ENCODE results near the gene GCN1. TPM values are rescaled to one million over a fixed set of nuclear protein-coding genes. Genes with fewer than 3 reads are reported as not detected.

Gene GCN1
- total RNA-seq, 1 donor from 2014 or later: 36.0 TPM

- DNase-seq: no peak
- H3K27ac ChIP-seq (replicated peaks): peak overlapping the region; percentile 29
- TF ChIP-seq CTCF (IDR thresholded peaks at IDR 0.05; ENCODE audit: borderline replicate concordance): no peak
- no peaks in the 10 kb centered on the region for H3K27me3 ChIP-seq (ENCODE audit: low read depth)
- H3K4me3 ChIP-seq: no peak overlapping the region
- H3K4me1 ChIP-seq: peaks cover 31% of the 10 kb centered on the region
- H3K36me3 ChIP-seq: peaks cover 54% of the 10 kb centered on the region
- no peaks in the 10 kb centered on the region for H3K9me3 ChIP-seq (replicated peaks)
- intact Hi-C loops (cut with micrococcal nuclease): no loop called here
These were observed 68.5 kb downstream of the GCN1 start for GRCh38 chr12:120125792-120126634.

- H3K4me3 ChIP-seq: no peak overlapping the region
- H3K36me3 ChIP-seq: peaks cover 44% of the 10 kb centered on the region
- intact Hi-C loops (cut with micrococcal nuclease): no loop called here
- TF ChIP-seq CTCF (IDR thresholded peaks at IDR 0.05; ENCODE audit: borderline replicate concordance): no peak
- DNase-seq: no peak
- no peak overlapping the region for H3K27ac ChIP-seq (replicated peaks)
- no peaks in the 10 kb centered on the region for H3K27me3 ChIP-seq (ENCODE audit: low read depth)
- no peaks in the 10 kb centered on the region for H3K9me3 ChIP-seq (replicated peaks)
- H3K4me1 ChIP-seq: peaks cover 24% of the 10 kb centered on the region
These were observed 69.5 kb downstream of the GCN1 start for GRCh38 chr12:120125029-120125428.

- no peak overlapping the region for H3K4me3 ChIP-seq
- TF ChIP-seq CTCF (IDR thresholded peaks at IDR 0.05; ENCODE audit: borderline replicate concordance): no peak
- H3K27me3 ChIP-seq (ENCODE audit: low read depth): no peaks in the 10 kb centered on the region
- intact Hi-C loops (cut with micrococcal nuclease): no loop called here
- H3K36me3 ChIP-seq: peaks cover 12% of the 10 kb centered on the region
- H3K4me1 ChIP-seq: peaks cover 39% of the 10 kb centered on the region
- no peak overlapping the region for H3K27ac ChIP-seq (replicated peaks)
- H3K9me3 ChIP-seq (replicated peaks): no peaks in the 10 kb centered on the region
- no peak for DNase-seq
These were observed 72.7 kb downstream of the GCN1 start for GRCh38 chr12:120121766-120122293.

- Histone ChIP-seq H3K36me3 (peaks cover 7% of the 10 kb centered on the region), H3K9me3 (replicated peaks) (no peaks in the 10 kb centered on the region), H3K27me3 (ENCODE audit: low read depth) (no peaks in the 10 kb centered on the region), H3K4me3 (no peak overlapping the region), H3K27ac (replicated peaks) (no peak overlapping the region), H3K4me1 (peaks cover 34% of the 10 kb centered on the region)
- no peak for TF ChIP-seq CTCF (IDR thresholded peaks at IDR 0.05; ENCODE audit: borderline replicate concordance)
- intact Hi-C loops (cut with micrococcal nuclease): no loop called here
- DNase-seq: no peak
These were observed 73.2 kb downstream of the GCN1 start for GRCh38 chr12:120121343-120121742.

- Histone ChIP-seq H3K4me1 (peaks cover 45% of the 10 kb centered on the region), H3K9me3 (replicated peaks) (no peaks in the 10 kb centered on the region), H3K4me3 (no peak overlapping the region), H3K27me3 (ENCODE audit: low read depth) (no peaks in the 10 kb centered on the region), H3K27ac (replicated peaks) (no peak overlapping the region), H3K36me3 (peaks cover 2% of the 10 kb centered on the region)
- no peak for TF ChIP-seq CTCF (IDR thresholded peaks at IDR 0.05; ENCODE audit: borderline replicate concordance)
- DNase-seq: no peak
- intact Hi-C loops (cut with micrococcal nuclease): no loop called here
These were observed 75.1 kb downstream of the GCN1 start for GRCh38 chr12:120119271-120119973.
